HepG2 (cell line): ENCODE measurements around the gene MAN1A2. TPM values are rescaled to one million over a fixed set of nuclear protein-coding genes. Genes with fewer than 3 reads are reported as not detected.

Experiments
- ATAC-seq: fragments of 200-7000 bp; cut with Tn5 transposase; 3 replicates; pipeline ENCODE4 v1.9.1; 2020; ENCODE audit warnings: mild to moderate bottlenecking, moderate library complexity
- BruUV-seq: library from RNA; stranded (reverse); fragments of 400-500 nt; replicated peaks from 2 replicates; lab custom pipeline; 2021; lab: Mats Ljungman, UMichigan
- CTCF ChIA-PET: fragments of 300-600 bp; formaldehyde crosslinking; extraction: SDS; loops from one replicate; lab custom pipeline; 2021; ENCODE audit warnings: low total read pairs, inconsistent platforms, low intra/inter-chr PET ratio; lab: Yijun Ruan, JAX
- POLR2A ChIA-PET: fragments of 350-600 bp; sonication (Branson Sonifier 250); formaldehyde crosslinking; loops from one replicate; lab custom pipeline; 2020; ENCODE audit warnings: antibody characterized with exemption, inconsistent platforms; lab: Yijun Ruan, JAX
- DNase-seq: peaks from one replicate; pipeline ENCODE4 v3.0.0-alpha.2; 2015; ENCODE audit warnings: low spot score
- FAIRE-seq: peaks from 3 replicates; lab custom pipeline; 2011; peaks lifted over from hg19 to GRCh38; lab: Jason Lieb, UNC
- H2AFZ ChIP-seq: one replicate; pipeline ENCODE4 v1.6.1; 2011; ENCODE audit warnings: low read length, inconsistent platforms
- H3K27ac ChIP-seq: fragments of 300-600 bp; 3 replicates; pipeline ENCODE4 v1.8.0; 2011; ENCODE audit warnings: mixed run types, mild to moderate bottlenecking, mixed read lengths, low read length, inconsistent platforms; ENCODE audit not compliant: insufficient read depth; ENCODE audit errors: extremely low read length
- H3K27me3 ChIP-seq, 2 experiments: fragments of 200-600 bp in 1 of 2; 2 replicates in 1 of 2; 3 replicates in 1 of 2; pipeline versions ENCODE4 v1.6.0 to v1.8.0; 2011; ENCODE audit warnings: low read length in 2 of 2, mild to moderate bottlenecking in 2 of 2, moderate library complexity in 2 of 2, inconsistent platforms in 1 of 2; ENCODE audit not compliant: insufficient read depth in 2 of 2, control insufficient read depth in 1 of 2
- H3K36me3 ChIP-seq, 2 experiments: fragments of 200-600 bp in 1 of 2; replicated peaks in 1 of 2; 2 replicates in 1 of 2; 3 replicates in 1 of 2; pipeline versions ENCODE4 v1.5.1 to v1.8.0; 2011; ENCODE audit warnings: low read length in 2 of 2, inconsistent platforms in 1 of 2; ENCODE audit not compliant: insufficient read depth in 2 of 2, control insufficient read depth in 1 of 2
- H3K4me1 ChIP-seq: 2 replicates; pipeline ENCODE4 v1.5.1; 2012; ENCODE audit warnings: low read length, inconsistent platforms; ENCODE audit not compliant: insufficient read depth
- H3K4me2 ChIP-seq: 2 replicates; pipeline ENCODE4 v1.6.0; 2011; ENCODE audit warnings: low read depth, low read length, inconsistent platforms
- H3K4me3 ChIP-seq, 3 experiments: fragments of 200-600 bp in 1 of 3; sonication (generic), shearing (Covaris generic) in 1 of 3; replicated peaks in 1 of 3; 2 replicates each; pipeline ENCODE4 v1.5.1; 2011 to 2016; ENCODE audit warnings: low read length in 3 of 3, inconsistent platforms in 2 of 3, low read depth in 2 of 3, mild to moderate bottlenecking in 2 of 3, control low read depth in 1 of 3, mixed read lengths in 1 of 3; ENCODE audit not compliant: insufficient read depth in 1 of 3
- H3K79me2 ChIP-seq: one replicate; pipeline ENCODE4 v1.6.1; 2011; ENCODE audit warnings: low read length, inconsistent platforms; ENCODE audit not compliant: insufficient read depth
- H3K9ac ChIP-seq: 2 replicates; pipeline ENCODE4 v1.6.0; 2011; ENCODE audit warnings: mild to moderate bottlenecking, low read depth, low read length, inconsistent platforms; ENCODE audit not compliant: insufficient read depth
- H3K9me3 ChIP-seq: 2 replicates; pipeline ENCODE4 v1.5.1; 2012; ENCODE audit warnings: mild to moderate bottlenecking, low read length
- H4K20me1 ChIP-seq: 2 replicates; pipeline ENCODE4 v1.6.0; 2011; ENCODE audit warnings: inconsistent platforms, mild to moderate bottlenecking, low read length, moderate library complexity; ENCODE audit not compliant: insufficient read depth
- FOSL1 ChIP-seq: sonication (generic); formaldehyde crosslinking; IDR thresholded peaks from 2 replicates; pipeline ENCODE4 v1.9.0; 2021; ENCODE audit warnings: missing genetic modification reagents, borderline replicate concordance
- FOXA3 ChIP-seq: IDR thresholded peaks from 2 replicates; pipeline ENCODE4 v1.6.1; 2016; ENCODE audit warnings: missing genetic modification reagents, missing compliant biosample characterization
- MATR3 ChIP-seq: sonication (generic); formaldehyde crosslinking; IDR thresholded peaks from 2 replicates; pipeline ENCODE4 v1.4.0; 2020; ENCODE audit warnings: missing genetic modification reagents
- MTF1 ChIP-seq: sonication (generic); formaldehyde crosslinking; IDR thresholded peaks from 2 replicates; pipeline ENCODE4 v1.5.0; 2020; ENCODE audit warnings: missing genetic modification reagents
- NFYB ChIP-seq: sonication (generic); formaldehyde crosslinking; IDR thresholded peaks from 2 replicates; pipeline ENCODE4 v1.4.0; 2020; ENCODE audit warnings: missing genetic modification reagents
- NPAS2 ChIP-seq: sonication (generic); formaldehyde crosslinking; IDR thresholded peaks from 2 replicates; pipeline ENCODE4 v1.8.0; 2022; ENCODE audit warnings: mild to moderate bottlenecking, missing genetic modification reagents, borderline replicate concordance
- PREB ChIP-seq: sonication (generic); formaldehyde crosslinking; IDR thresholded peaks from 2 replicates; pipeline ENCODE4 v1.4.0; 2020; ENCODE audit warnings: missing genetic modification reagents
- RARG ChIP-seq: sonication (generic); formaldehyde crosslinking; IDR thresholded peaks from 2 replicates; pipeline ENCODE4 v1.4.0; 2020; ENCODE audit warnings: low read depth, mild to moderate bottlenecking, missing genetic modification reagents
- RFXAP ChIP-seq: sonication (generic); formaldehyde crosslinking; IDR thresholded peaks from 2 replicates; pipeline ENCODE4 v1.4.0; 2020; ENCODE audit warnings: missing genetic modification reagents, borderline replicate concordance
- SMAD1 ChIP-seq: sonication (generic); formaldehyde crosslinking; IDR thresholded peaks from 2 replicates; pipeline ENCODE4 v1.4.0; 2020; ENCODE audit warnings: missing genetic modification reagents, low read depth, mild to moderate bottlenecking, borderline replicate concordance
- TEAD2 ChIP-seq: sonication (generic); formaldehyde crosslinking; IDR thresholded peaks from 2 replicates; pipeline ENCODE4 v1.9.0; 2021; ENCODE audit warnings: missing genetic modification reagents
- ZNF17 ChIP-seq: sonication (generic); formaldehyde crosslinking; IDR thresholded peaks from 2 replicates; pipeline ENCODE4 v1.5.0; 2020; ENCODE audit warnings: mild to moderate bottlenecking, missing genetic modification reagents
- ZNF629 ChIP-seq: sonication (generic); formaldehyde crosslinking; conservative IDR thresholded peaks from 2 replicates; pipeline ENCODE4 v1.5.0; 2020; ENCODE audit warnings: missing genetic modification reagents
- ZNF841 ChIP-seq: sonication (generic); formaldehyde crosslinking; IDR thresholded peaks from 2 replicates; pipeline ENCODE4 v1.8.1; 2023; ENCODE audit warnings: missing genetic modification reagents, borderline replicate concordance
- WGBS: methylation state at CpG from one replicate; pipeline ENCODE4 v1.1.6; 2017; ENCODE audit warnings: low lambda C conversion rate; 5-methylcytosine and 5-hydroxymethylcytosine counted together
- in situ Hi-C: cut with HindIII; loops from 2 replicates; pipeline ENCODE4 v1.10.0; 2017; ENCODE audit warnings: low pct_unique_long_range_greater_than_20kb; ENCODE audit not compliant: extremely low pct_ligation_motif_present
- intact Hi-C: fragments of 100-400 bp; cut with micrococcal nuclease; formaldehyde crosslinking; loops from one replicate; pipeline ENCODE4 v1.10.0; 2022; ENCODE audit not compliant: unreplicated experiment
- polyA plus RNA-seq, 8 experiments: library from polyadenylated mRNA; depleted of rRNA in 3 of 8; stranded (reverse) in 7 of 8; unstranded in 1 of 8; fragments of >200 nt; fragmentation: Illumina TruSeq in 4 of 8; extraction: Trizol in 4 of 8; gene quantifications; 2 replicates each; pipeline versions ENCODE4 v1.2.1 to v1.2.3, GENCODE V29; 2011 to 2016; ENCODE audit warnings: low read depth in 4 of 8, missing spikeins in 1 of 8, mixed read lengths in 1 of 8; ENCODE audit not compliant: insufficient read depth in 1 of 8
- total RNA-seq, 5 experiments: library from RNA; depleted of rRNA; stranded (reverse); fragments of >200 nt; fragmentation: Illumina TruSeq; extraction: Trizol; gene quantifications; 2 replicates each; pipeline ENCODE4 v1.2.3, GENCODE V29; 2016; ENCODE audit warnings: low read depth in 1 of 5
- TF ChIP-seq, protein P1 (sequence below): sonication (generic); formaldehyde crosslinking; IDR thresholded peaks from 2 replicates; pipeline ENCODE4 v1.4.0; 2020; ENCODE audit warnings: mild to moderate bottlenecking, missing genetic modification reagents

Gene MAN1A2
- total and polyA plus RNA-seq, 2 of the 13 experiments (the other 11 are each of a cell fraction or from before 2014, with no cell fraction given): 8.0 to 19.9 TPM

DNA sequence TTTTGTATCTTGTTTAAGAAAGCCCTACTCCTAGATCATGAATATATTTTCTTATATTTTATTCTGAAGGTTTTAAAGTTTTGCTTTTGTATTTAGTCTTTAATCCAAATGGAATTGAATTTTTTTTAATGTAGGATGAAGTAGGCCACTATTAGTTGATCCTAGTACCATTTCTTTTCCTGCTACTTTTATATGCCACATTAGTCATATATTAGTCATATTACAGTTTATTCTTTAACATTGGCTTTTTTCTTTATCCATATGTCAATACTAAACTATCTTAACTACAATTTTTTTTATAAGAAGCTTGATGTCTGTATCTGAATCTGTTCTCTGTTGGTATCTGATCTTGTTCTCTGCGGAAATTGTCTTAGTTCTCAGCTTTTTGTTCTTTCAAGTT, 48.8 kb downstream of the MAN1A2 start:
- in situ Hi-C loops (no loop called here), intact Hi-C loops (no loop called here)
- no peak overlapping the region for H3K4me3 ChIP-seq
- no peaks in the 10 kb centered on the region for H3K27me3 ChIP-seq
- H3K9ac ChIP-seq: no peak overlapping the region
- no peak overlapping the region for H2AFZ ChIP-seq
- ATAC-seq: no peak
- H3K27ac ChIP-seq: no peak overlapping the region
- BruUV-seq: no TSS peak
- ChIA-PET POLR2A (no interaction called here), CTCF (no interaction called here)
- no peaks in the 10 kb centered on the region for H4K20me1 ChIP-seq
- no peak overlapping the region for H3K4me2 ChIP-seq
- 100% methylated on average over 1 of the region's 1 CpG for WGBS
- H3K9me3 ChIP-seq: no peaks in the 10 kb centered on the region
- no peak for FAIRE-seq
- TF ChIP-seq MTF1 (CRISPR knock-in tag): no peak
- TF ChIP-seq NFYB (CRISPR knock-in tag): no peak
- TF ChIP-seq RFXAP (CRISPR knock-in tag): no peak
- TF ChIP-seq FOXA3 (CRISPR knock-in tag): no peak
- H3K36me3 ChIP-seq: no peaks in the 10 kb centered on the region
- no peak for DNase-seq
- H3K79me2 ChIP-seq: no peaks in the 10 kb centered on the region
- no peaks in the 10 kb centered on the region for H3K4me1 ChIP-seq

GRCh38 chr1:117416546-117417125, 49.4 kb downstream of the MAN1A2 start:
- no peaks in the 10 kb centered on the region for H4K20me1 ChIP-seq
- no peaks in the 10 kb centered on the region for H3K36me3 ChIP-seq
- ATAC-seq: no peak
- intact Hi-C loops (no loop called here), in situ Hi-C loops (no loop called here)
- H3K4me1 ChIP-seq: no peaks in the 10 kb centered on the region
- no peak overlapping the region for H2AFZ ChIP-seq
- no peak overlapping the region for H3K4me3 ChIP-seq
- no peak for FAIRE-seq
- POLR2A ChIA-PET: no interaction called here
- H3K27me3 ChIP-seq: no peaks in the 10 kb centered on the region
- H3K9ac ChIP-seq: no peak overlapping the region
- H3K27ac ChIP-seq: no peak overlapping the region
- CTCF ChIA-PET: no interaction called here
- no peaks in the 10 kb centered on the region for H3K9me3 ChIP-seq
- no peaks in the 10 kb centered on the region for H3K79me2 ChIP-seq
- no peak overlapping the region for H3K4me2 ChIP-seq
- no peak for TF ChIP-seq RARG (CRISPR knock-in tag)
- TF ChIP-seq FOSL1 (CRISPR knock-in tag): no peak
- no peak for TF ChIP-seq ZNF841
- no peak for TF ChIP-seq SMAD1 (CRISPR knock-in tag)
- TF ChIP-seq TEAD2 (CRISPR knock-in tag): no peak
- TF ChIP-seq ZNF17: no peak
- TF ChIP-seq PREB (CRISPR knock-in tag): no peak
- TF ChIP-seq, protein P1, sequence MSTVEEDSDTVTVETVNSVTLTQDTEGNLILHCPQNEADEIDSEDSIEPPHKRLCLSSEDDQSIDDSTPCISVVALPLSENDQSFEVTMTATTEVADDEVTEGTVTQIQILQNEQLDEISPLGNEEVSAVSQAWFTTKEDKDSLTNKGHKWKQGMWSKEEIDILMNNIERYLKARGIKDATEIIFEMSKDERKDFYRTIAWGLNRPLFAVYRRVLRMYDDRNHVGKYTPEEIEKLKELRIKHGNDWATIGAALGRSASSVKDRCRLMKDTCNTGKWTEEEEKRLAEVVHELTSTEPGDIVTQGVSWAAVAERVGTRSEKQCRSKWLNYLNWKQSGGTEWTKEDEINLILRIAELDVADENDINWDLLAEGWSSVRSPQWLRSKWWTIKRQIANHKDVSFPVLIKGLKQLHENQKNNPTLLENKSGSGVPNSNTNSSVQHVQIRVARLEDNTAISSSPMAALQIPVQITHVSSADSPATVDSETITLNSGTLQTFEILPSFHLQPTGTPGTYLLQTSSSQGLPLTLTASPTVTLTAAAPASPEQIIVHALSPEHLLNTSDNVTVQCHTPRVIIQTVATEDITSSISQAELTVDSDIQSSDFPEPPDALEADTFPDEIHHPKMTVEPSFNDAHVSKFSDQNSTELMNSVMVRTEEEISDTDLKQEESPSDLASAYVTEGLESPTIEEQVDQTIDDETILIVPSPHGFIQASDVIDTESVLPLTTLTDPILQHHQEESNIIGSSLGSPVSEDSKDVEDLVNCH (CRISPR knock-in tag): no peak
- no peak for TF ChIP-seq ZNF629
- no peak for TF ChIP-seq MATR3
- TF ChIP-seq NPAS2 (CRISPR knock-in tag): no peak
- TF ChIP-seq, all 625 proteins: peak for 0
- no peak for DNase-seq
- no TSS peak for BruUV-seq
